GM12878 (cell line): ENCODE data around the gene C5AR2. TPM values are rescaled to one million over a fixed set of nuclear protein-coding genes. Genes with fewer than 3 reads are reported as not detected.

Experiments
- ATAC-seq: fragments of 200-7000 bp; cut with Tn5 transposase; 3 replicates; pipeline ENCODE4 v1.9.1; 2020; ENCODE audit warnings: mild to moderate bottlenecking, moderate library complexity
- BruUV-seq: library from RNA; stranded (reverse); fragments of 400-500 nt; replicated peaks from 2 replicates; lab custom pipeline; 2021; lab: Mats Ljungman, UMichigan
- CTCF ChIA-PET: fragments of 300-600 bp; sonication (Branson Sonifier 250); formaldehyde crosslinking; extraction: SDS; loops from one replicate; lab custom pipeline; 2021; ENCODE audit warnings: inconsistent platforms; lab: Yijun Ruan, JAX
- POLR2A ChIA-PET: fragments of 350-600 bp; formaldehyde crosslinking; extraction: SDS; loops from one replicate; lab custom pipeline; 2021; ENCODE audit warnings: inconsistent platforms; lab: Charles Lee
- RAD21 ChIA-PET: fragments of 300-600 bp; sonication (Branson Sonifier 250); formaldehyde crosslinking; loops from one replicate; lab custom pipeline; 2023; ENCODE audit warnings: antibody characterized with exemption; ENCODE audit not compliant: unreplicated experiment; lab: Charles Lee
- SMC1A ChIA-PET: fragments of 300-600 bp; sonication (Branson Sonifier 250); formaldehyde crosslinking; loops from one replicate; lab custom pipeline; 2023; ENCODE audit not compliant: unreplicated experiment, uncharacterized antibody; lab: Charles Lee
- DNase-seq: peaks from one replicate; pipeline ENCODE4 v3.0.0-alpha.2; 2011; ENCODE audit warnings: low read depth, low spot score
- FAIRE-seq: peaks from 3 replicates; lab custom pipeline; 2011; peaks lifted over from hg19 to GRCh38; lab: Jason Lieb, UNC
- H2AFZ ChIP-seq: 2 replicates; pipeline ENCODE4 v1.6.0; 2011; ENCODE audit warnings: low read depth, low read length, control low read depth; ENCODE audit not compliant: control insufficient read depth
- H3K27ac ChIP-seq: 2 replicates; pipeline ENCODE4 v1.5.1; 2011; ENCODE audit warnings: control low read depth; ENCODE audit not compliant: control insufficient read depth, insufficient read depth
- H3K27me3 ChIP-seq, 2 experiments: replicated peaks in 1 of 2; 2 replicates each; pipeline versions ENCODE4 v1.6.0 to v1.6.1; 2011; ENCODE audit warnings: low read length in 1 of 2; ENCODE audit not compliant: control insufficient read depth in 2 of 2, insufficient read depth in 2 of 2
- H3K36me3 ChIP-seq, 2 experiments: 2 replicates each; pipeline ENCODE4 v1.5.1; 2011; ENCODE audit warnings: low read length in 1 of 2; ENCODE audit not compliant: control insufficient read depth in 2 of 2, insufficient read depth in 2 of 2
- H3K4me1 ChIP-seq: 2 replicates; pipeline ENCODE4 v1.6.1; 2011; ENCODE audit warnings: mild to moderate bottlenecking, low read length, moderate library complexity, mixed read lengths; ENCODE audit not compliant: control insufficient read depth, insufficient read depth
- H3K4me2 ChIP-seq: 2 replicates; pipeline ENCODE4 v1.6.0; 2011; ENCODE audit warnings: control low read depth; ENCODE audit not compliant: control insufficient read depth, insufficient read depth
- H3K4me3 ChIP-seq: fragments of 200-600 bp; sonication (generic); 2 replicates; pipeline ENCODE4 v1.5.1; 2016
- H3K79me2 ChIP-seq: 2 replicates; pipeline ENCODE4 v1.6.0; 2011; ENCODE audit warnings: low read length; ENCODE audit not compliant: control insufficient read depth, insufficient read depth
- H3K9ac ChIP-seq: 2 replicates; pipeline ENCODE4 v1.8.0; 2011; ENCODE audit warnings: low read length, control low read depth, mixed read lengths; ENCODE audit not compliant: control insufficient read depth, insufficient read depth
- H3K9me3 ChIP-seq: replicated peaks from 3 replicates; pipeline ENCODE4 v1.5.1; 2011; ENCODE audit warnings: mild to moderate bottlenecking, low read length; ENCODE audit not compliant: control insufficient read depth, insufficient read depth
- H4K20me1 ChIP-seq: 2 replicates; pipeline ENCODE4 v1.6.0; 2011; ENCODE audit not compliant: control insufficient read depth, insufficient read depth
- FOXK2 ChIP-seq: fragments of 450-650 bp; IDR thresholded peaks from 2 replicates; pipeline ENCODE4 v1.6.1; 2017; ENCODE audit warnings: mild to moderate bottlenecking, moderate library complexity
- KDM1A ChIP-seq: fragments of 200-600 bp; sonication (generic); IDR thresholded peaks from 2 replicates; pipeline ENCODE4 v1.6.1; 2016; ENCODE audit warnings: borderline replicate concordance
- NFXL1 ChIP-seq: fragments of 450-650 bp; IDR thresholded peaks from 2 replicates; pipeline ENCODE4 v1.6.1; 2017; ENCODE audit warnings: antibody characterized with exemption, mild to moderate bottlenecking, borderline replicate concordance
- RELA ChIP-seq: fragments of 450-650 bp; IDR thresholded peaks from 2 replicates; pipeline ENCODE4 v1.8.0; 2014; ENCODE audit warnings: borderline replicate concordance; ENCODE audit not compliant: partially characterized antibody
- ZNF622 ChIP-seq: fragments of 450-650 bp; IDR thresholded peaks from 2 replicates; pipeline ENCODE4 v1.6.1; 2017; ENCODE audit warnings: mild to moderate bottlenecking, inconsistent platforms
- WGBS: methylation state at CpG from one replicate; pipeline ENCODE4 v1.1.6; 2016; ENCODE audit warnings: low lambda C conversion rate; ENCODE audit not compliant: insufficient replicate concordance, insufficient coverage; ENCODE audit errors: missing lambda C conversion rate; 5-methylcytosine and 5-hydroxymethylcytosine counted together
- in situ Hi-C: fragments of 300-500 bp; cut with MboI; formaldehyde crosslinking; loops from 9 replicates; pipeline ENCODE4 v1.14.3; 2018; ENCODE audit warnings: mixed read lengths
- intact Hi-C: fragments of 100-400 bp; cut with micrococcal nuclease; formaldehyde crosslinking; loops from one replicate; pipeline ENCODE4 v1.14.2; 2022; ENCODE audit not compliant: unreplicated experiment
- polyA plus RNA-seq, 11 experiments: library from polyadenylated mRNA; depleted of rRNA in 4 of 11; unstranded in 6 of 11; stranded (reverse) in 5 of 11; fragments of >200 nt; fragmentation: Nextera tagmentation in 4 of 11; fragmentation: Illumina TruSeq in 1 of 11; extraction: Ambion mirVana in 4 of 11; extraction: Trizol in 1 of 11; gene quantifications; 1 replicate in 1 of 11; 2 replicates in 10 of 11; pipeline versions ENCODE4 v1.2.1 to v1.2.3, GENCODE V29; 2011 to 2016; ENCODE audit warnings: inconsistent platforms in 2 of 11, missing spikeins in 2 of 11, low read depth in 1 of 11
- total RNA-seq, 4 experiments: library from RNA; depleted of rRNA in 3 of 4; stranded (reverse); fragments of >200 nt in 3 of 4; fragmentation: Illumina TruSeq in 1 of 4; extraction: Trizol in 1 of 4; gene quantifications; 2 replicates each; pipeline versions ENCODE4 v1.2.1 to v1.2.3, GENCODE V29; 2013 to 2021
- TF ChIP-seq, protein P1 (sequence below): IDR thresholded peaks from 2 replicates; pipeline ENCODE4 v1.6.1; 2012; ENCODE audit warnings: improper control_type of control experiment, low read depth, low read length; ENCODE audit not compliant: insufficient replicate concordance

C5AR2 gene
- total and polyA plus RNA-seq, 10 of the 15 experiments (the other 5 are each of a cell fraction or from before 2014, with no cell fraction given), result 0.01 TPM; not detected in 9

- TF ChIP-seq KDM1A (no peak), NFXL1 (no peak), FOXK2 (no peak)
Observed at GRCh38 chr19:47378246-47378645, 46.3 kb downstream of the C5AR2 start (continued).

DNA sequence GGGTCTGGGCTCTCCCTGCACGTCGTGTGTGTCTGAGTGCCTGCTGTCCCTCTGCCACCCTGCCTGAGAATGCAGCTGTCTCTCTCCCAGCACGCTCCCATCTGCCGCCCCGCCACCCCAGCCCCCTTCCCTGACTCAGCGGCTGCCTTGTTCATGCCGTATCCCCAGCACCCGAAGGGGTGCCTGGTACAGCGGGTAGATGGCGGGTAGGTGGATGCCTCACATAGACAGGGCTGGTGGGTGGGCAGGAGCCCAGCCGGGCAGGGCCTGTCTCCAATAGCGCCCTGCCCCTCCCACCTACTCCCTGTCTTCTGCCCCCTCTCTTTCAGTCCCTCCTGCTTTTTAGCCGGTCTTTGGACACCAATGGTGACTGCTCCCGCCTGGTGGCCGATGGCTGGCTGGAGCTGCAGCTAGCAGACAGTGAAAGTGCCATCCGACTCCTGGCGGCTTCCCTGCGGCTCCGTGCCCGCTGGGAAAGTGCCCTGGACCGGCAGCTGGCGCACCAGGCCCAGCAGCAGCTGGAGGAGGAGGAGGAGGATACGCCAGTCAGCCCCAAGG, 47.5 kb downstream of the C5AR2 start:
- 97% methylated on average over 23 of the region's 23 CpGs for WGBS
- CTCF ChIA-PET, result interaction anchor here (0.9 kb wide), 1 partner anchor 31 kb away, joined by 3 read pairs; the partner anchor contains the start of gene DHX34
- TF ChIP-seq ZNF622 (no peak), RELA (no peak)
- TF ChIP-seq, protein P1, sequence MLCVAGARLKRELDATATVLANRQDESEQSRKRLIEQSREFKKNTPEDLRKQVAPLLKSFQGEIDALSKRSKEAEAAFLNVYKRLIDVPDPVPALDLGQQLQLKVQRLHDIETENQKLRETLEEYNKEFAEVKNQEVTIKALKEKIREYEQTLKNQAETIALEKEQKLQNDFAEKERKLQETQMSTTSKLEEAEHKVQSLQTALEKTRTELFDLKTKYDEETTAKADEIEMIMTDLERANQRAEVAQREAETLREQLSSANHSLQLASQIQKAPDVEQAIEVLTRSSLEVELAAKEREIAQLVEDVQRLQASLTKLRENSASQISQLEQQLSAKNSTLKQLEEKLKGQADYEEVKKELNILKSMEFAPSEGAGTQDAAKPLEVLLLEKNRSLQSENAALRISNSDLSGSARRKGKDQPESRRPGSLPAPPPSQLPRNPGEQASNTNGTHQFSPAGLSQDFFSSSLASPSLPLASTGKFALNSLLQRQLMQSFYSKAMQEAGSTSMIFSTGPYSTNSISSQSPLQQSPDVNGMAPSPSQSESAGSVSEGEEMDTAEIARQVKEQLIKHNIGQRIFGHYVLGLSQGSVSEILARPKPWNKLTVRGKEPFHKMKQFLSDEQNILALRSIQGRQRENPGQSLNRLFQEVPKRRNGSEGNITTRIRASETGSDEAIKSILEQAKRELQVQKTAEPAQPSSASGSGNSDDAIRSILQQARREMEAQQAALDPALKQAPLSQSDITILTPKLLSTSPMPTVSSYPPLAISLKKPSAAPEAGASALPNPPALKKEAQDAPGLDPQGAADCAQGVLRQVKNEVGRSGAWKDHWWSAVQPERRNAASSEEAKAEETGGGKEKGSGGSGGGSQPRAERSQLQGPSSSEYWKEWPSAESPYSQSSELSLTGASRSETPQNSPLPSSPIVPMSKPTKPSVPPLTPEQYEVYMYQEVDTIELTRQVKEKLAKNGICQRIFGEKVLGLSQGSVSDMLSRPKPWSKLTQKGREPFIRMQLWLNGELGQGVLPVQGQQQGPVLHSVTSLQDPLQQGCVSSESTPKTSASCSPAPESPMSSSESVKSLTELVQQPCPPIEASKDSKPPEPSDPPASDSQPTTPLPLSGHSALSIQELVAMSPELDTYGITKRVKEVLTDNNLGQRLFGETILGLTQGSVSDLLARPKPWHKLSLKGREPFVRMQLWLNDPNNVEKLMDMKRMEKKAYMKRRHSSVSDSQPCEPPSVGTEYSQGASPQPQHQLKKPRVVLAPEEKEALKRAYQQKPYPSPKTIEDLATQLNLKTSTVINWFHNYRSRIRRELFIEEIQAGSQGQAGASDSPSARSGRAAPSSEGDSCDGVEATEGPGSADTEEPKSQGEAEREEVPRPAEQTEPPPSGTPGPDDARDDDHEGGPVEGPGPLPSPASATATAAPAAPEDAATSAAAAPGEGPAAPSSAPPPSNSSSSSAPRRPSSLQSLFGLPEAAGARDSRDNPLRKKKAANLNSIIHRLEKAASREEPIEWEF, result no peak
- SMC1A ChIA-PET, result no interaction called here
- no peak for ATAC-seq
- no peak overlapping the region for H3K4me3 ChIP-seq
- H4K20me1 ChIP-seq, result no peaks in the 10 kb centered on the region
- no peak for DNase-seq
- intact Hi-C loops, result no loop called here
- H3K9me3 ChIP-seq, result no peaks in the 10 kb centered on the region
- no peak overlapping the region for H3K27ac ChIP-seq
- in situ Hi-C loops, result no loop called here
- peaks cover 4% of the 10 kb centered on the region; the same call in 1 of the 2 replicates for H3K4me1 ChIP-seq
- no peak for FAIRE-seq
- H3K4me2 ChIP-seq, result no peak overlapping the region
- H3K36me3 ChIP-seq, result peaks cover 5 to 34% of the 10 kb centered on the region in 2 experiments; a peak in 3 of 4 replicates
- BruUV-seq, result no TSS peak
- no peak overlapping the region for H3K9ac ChIP-seq
- POLR2A ChIA-PET, result no interaction called here
- no peak overlapping the region for H2AFZ ChIP-seq
- RAD21 ChIA-PET, result no interaction called here
- H3K27me3 ChIP-seq, result no peaks in the 10 kb centered on the region
- H3K79me2 ChIP-seq, result no peaks in the 10 kb centered on the region
